ENCODE results near the gene GEMIN7. TPM values are rescaled to one million over a fixed set of nuclear protein-coding genes. Genes with fewer than 3 reads are reported as not detected.
A peak's percentile ranks its signal among the peaks of the same experiment; 100 is the strongest.

The GEMIN7 gene
- total RNA-seq, 1 experiment from 2014 or later: 46.0 TPM

DNA sequence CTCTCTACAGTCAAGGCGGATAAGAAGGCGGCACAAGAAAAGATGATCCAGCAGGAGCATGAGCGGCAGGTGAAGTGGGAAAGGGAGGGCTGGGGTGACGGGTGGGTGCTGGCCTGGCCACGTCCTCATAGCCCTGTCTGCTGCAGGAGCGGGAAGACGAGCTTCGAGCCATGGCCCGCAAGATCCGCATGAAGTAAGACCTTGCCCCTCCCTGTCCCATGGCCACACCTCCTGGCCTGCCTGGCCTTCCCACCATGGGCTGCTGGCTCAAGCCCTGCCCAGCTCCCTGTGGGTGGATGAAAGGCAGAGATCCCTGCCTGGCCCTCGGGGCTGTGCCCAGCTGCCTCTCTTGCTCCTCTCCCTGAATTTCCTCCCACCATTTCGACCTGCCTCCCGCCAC lies 10.0 kb upstream of the GEMIN7 start:
- H3K36me3 Mint-ChIP-seq (ENCODE audit: insufficient read depth in 1 of 3, low read depth in 3 of 3): peaks cover 37 to 63% (median 55%) of the 10 kb centered on the region in 3 experiments
- H2BK15ac ChIP-seq (ENCODE audit: low read depth, low read length): no peak overlapping the region
- no peak overlapping the region for H3K27ac ChIP-seq (ENCODE audit: insufficient read length, low read depth, low read length)
- H3K9ac ChIP-seq (ENCODE audit: extremely low read depth, insufficient read length, low read length): no peak overlapping the region
- no peak for TF ChIP-seq CTCF (conservative IDR thresholded peaks at IDR 0.05)
- no peaks in the 10 kb centered on the region for H3K4me1 ChIP-seq (ENCODE audit: insufficient read depth, low read length)
- WGBS (ENCODE audit: extremely low coverage, insufficient read length, low lambda C conversion rate): no CpG with 5 or more reads among the region's 13 CpGs
- no peak overlapping the region for H2AFZ ChIP-seq (ENCODE audit: low read length)
- no peak overlapping the region; a peak in 2 of 5 replicates for H3K4me3 Mint-ChIP-seq
- no peak overlapping the region for H3K14ac ChIP-seq (ENCODE audit: insufficient read depth, low read length)
- H2BK20ac ChIP-seq (ENCODE audit: low read depth, low read length, poor library complexity, severe bottlenecking): no peak overlapping the region
- H4K8ac ChIP-seq (replicated peaks; ENCODE audit: insufficient read length, low read depth, low read length): no peak overlapping the region
- no peaks in the 10 kb centered on the region for H3K27me3 Mint-ChIP-seq (ENCODE audit: low read depth)
- H4K91ac ChIP-seq (ENCODE audit: insufficient read length, low read depth, low read length): no peak overlapping the region
- H3T11ph ChIP-seq (ENCODE audit: low read length): no peak overlapping the region
- H3K18ac ChIP-seq (ENCODE audit: insufficient read length, low read depth, low read length): no peak overlapping the region
- H3K79me1 ChIP-seq (ENCODE audit: insufficient read depth, low read depth, low read length, poor library complexity, severe bottlenecking): no peaks in the 10 kb centered on the region
- no peak overlapping the region for H3K4me2 ChIP-seq (ENCODE audit: insufficient read depth, insufficient read length, low read length)
- H3K56ac ChIP-seq (ENCODE audit: insufficient read length, low read depth, low read length): no peak overlapping the region
- no peak overlapping the region for H4K5ac ChIP-seq (ENCODE audit: insufficient read length, low read depth, low read length)
- H3K27ac Mint-ChIP-seq: peak overlapping the region; percentile 10 to 76 (median 64); a peak in 4 of 7 replicates
- H3K23ac ChIP-seq (ENCODE audit: insufficient read length, low read depth, low read length): no peak overlapping the region
- H2BK5ac ChIP-seq (ENCODE audit: insufficient read length, low read length): no peak overlapping the region
- DNase-seq: peak; percentile 84
- H3K9me3 Mint-ChIP-seq: no peaks in the 10 kb centered on the region
- no peaks in the 10 kb centered on the region for H3K9me3 ChIP-seq (ENCODE audit: control insufficient read depth, low read depth, low read length)
- no peaks in the 10 kb centered on the region for H3K27me3 ChIP-seq (ENCODE audit: insufficient read depth, low read length)
- H3K23me2 ChIP-seq (ENCODE audit: insufficient read length, low read depth, low read length, poor library complexity, severe bottlenecking): no peaks in the 10 kb centered on the region
- H2BK12ac ChIP-seq (ENCODE audit: insufficient read length, low read depth, low read length): no peak overlapping the region
- H2AK5ac ChIP-seq (ENCODE audit: insufficient read length, low read length): no peak overlapping the region
- H3K79me2 ChIP-seq (ENCODE audit: insufficient read depth, low read length): no peaks in the 10 kb centered on the region
- H4K20me1 ChIP-seq (ENCODE audit: control insufficient read depth, insufficient read depth, insufficient read length): no peaks in the 10 kb centered on the region
- H3K4ac ChIP-seq (ENCODE audit: low read depth, low read length): no peak overlapping the region
- no peak overlapping the region for H2BK120ac ChIP-seq (ENCODE audit: low read depth, low read length, poor library complexity, severe bottlenecking)
- H3K4me1 Mint-ChIP-seq: peaks cover 6 to 16% of the 10 kb centered on the region in 2 experiments

Measured in H9 (cell line).